IMR-90 (cell line): Measurements from ENCODE around the gene RET. TPM values are rescaled to one million over a fixed set of nuclear protein-coding genes. Genes with fewer than 3 reads are reported as not detected.

Experiments
- ATAC-seq: fragments of 200-7000 bp; cut with Tn5 transposase; 2 replicates; pipeline ENCODE4 v1.9.1; 2020; ENCODE audit warnings: low read depth, mild to moderate bottlenecking, moderate library complexity
- BruUV-seq: library from RNA; stranded (reverse); fragments of 400-500 nt; replicated peaks from 2 replicates; lab custom pipeline; 2021; lab: Mats Ljungman, UMichigan
- CTCF ChIA-PET: fragments of 300-600 bp; formaldehyde crosslinking; extraction: SDS; loops from one replicate; lab custom pipeline; 2021; ENCODE audit warnings: antibody characterized with exemption; lab: Yijun Ruan, JAX
- POLR2A ChIA-PET: fragments of 300-600 bp; sonication (Branson Sonifier 250); formaldehyde crosslinking; loops from one replicate; lab custom pipeline; 2022; ENCODE audit warnings: antibody characterized with exemption; ENCODE audit not compliant: unreplicated experiment; lab: Charles Lee
- DNase-seq: peaks from one replicate; pipeline ENCODE4 v3.0.0; 2013
- H2AFZ ChIP-seq: replicated peaks from 2 replicates; pipeline ENCODE3; 2013; ENCODE audit warnings: low read length, mild to moderate bottlenecking; ENCODE audit not compliant: poor library complexity
- H2AK5ac ChIP-seq: 2 replicates; pipeline ENCODE4 v1.6.1; 2013; ENCODE audit warnings: low read depth, low read length, inconsistent platforms
- H2AK9ac ChIP-seq: replicated peaks from 2 replicates; pipeline ENCODE3; 2013; ENCODE audit warnings: mild to moderate bottlenecking, low read depth, low read length, moderate library complexity; ENCODE audit not compliant: poor library complexity
- H2BK120ac ChIP-seq: 2 replicates; pipeline ENCODE4 v1.6.1; 2013; ENCODE audit warnings: low read depth, low read length, inconsistent platforms
- H2BK15ac ChIP-seq: 3 replicates; pipeline ENCODE4 v1.6.1; 2013; ENCODE audit warnings: low read depth, low read length, inconsistent platforms
- H2BK20ac ChIP-seq: 2 replicates; pipeline ENCODE4 v1.6.1; 2013; ENCODE audit warnings: low read depth, mild to moderate bottlenecking, inconsistent platforms, low read length, moderate library complexity
- H2BK5ac ChIP-seq: 2 replicates; pipeline ENCODE4 v1.6.1; 2013; ENCODE audit warnings: mild to moderate bottlenecking, low read depth, low read length, inconsistent platforms; ENCODE audit not compliant: poor library complexity, severe bottlenecking
- H3K14ac ChIP-seq: replicated peaks from 2 replicates; pipeline ENCODE4 v1.6.1; 2013; ENCODE audit warnings: low read depth, low read length, inconsistent platforms
- H3K18ac ChIP-seq: 2 replicates; pipeline ENCODE4 v1.6.1; 2013; ENCODE audit warnings: low read depth, low read length, control low read depth
- H3K23ac ChIP-seq: 2 replicates; pipeline ENCODE4 v1.6.1; 2013; ENCODE audit warnings: low read depth, low read length, inconsistent platforms
- H3K27ac ChIP-seq: 2 replicates; pipeline ENCODE4 v1.5.1; 2013; ENCODE audit warnings: mild to moderate bottlenecking, control low read depth, low read length; ENCODE audit not compliant: insufficient read depth
- H3K27me3 ChIP-seq: 2 replicates; pipeline ENCODE4 v1.6.1; 2013; ENCODE audit warnings: low read length; ENCODE audit not compliant: control insufficient read depth, insufficient read depth
- H3K36me3 ChIP-seq: 2 replicates; pipeline ENCODE4 v1.6.1; 2013; ENCODE audit warnings: low read length, mixed read lengths; ENCODE audit not compliant: control insufficient read depth, insufficient read depth
- H3K4ac ChIP-seq: 2 replicates; pipeline ENCODE4 v1.6.1; 2013; ENCODE audit warnings: low read depth, low read length, inconsistent platforms
- H3K4me1 ChIP-seq: 2 replicates; pipeline ENCODE4 v1.6.1; 2013; ENCODE audit warnings: low read length, mixed read lengths; ENCODE audit not compliant: control insufficient read depth, insufficient read depth
- H3K4me2 ChIP-seq: 2 replicates; pipeline ENCODE4 v1.6.1; 2013; ENCODE audit warnings: low read depth, mild to moderate bottlenecking, control low read depth, low read length, moderate library complexity
- H3K4me3 ChIP-seq: 2 replicates; pipeline ENCODE4 v1.5.1; 2013; ENCODE audit warnings: low read depth, mild to moderate bottlenecking, control low read depth, low read length, moderate library complexity; ENCODE audit not compliant: insufficient read depth
- H3K56ac ChIP-seq: 2 replicates; pipeline ENCODE4 v1.6.1; 2013; ENCODE audit warnings: low read length, inconsistent platforms; ENCODE audit not compliant: insufficient read depth; ENCODE audit errors: extremely low read depth
- H3K79me1 ChIP-seq, 2 experiments: 2 replicates each; pipeline ENCODE4 v1.6.1; 2013; ENCODE audit warnings: low read length in 2 of 2, inconsistent platforms in 1 of 2, low read depth in 1 of 2
- H3K9ac ChIP-seq: 2 replicates; pipeline ENCODE4 v1.6.1; 2013; ENCODE audit warnings: low read depth, low read length, control low read depth
- H3K9me1 ChIP-seq: 2 replicates; pipeline ENCODE4 v1.6.1; 2013; ENCODE audit warnings: low read length, inconsistent platforms; ENCODE audit not compliant: insufficient read depth
- H3K9me3 ChIP-seq: 2 replicates; pipeline ENCODE4 v1.6.1; 2013; ENCODE audit warnings: low read length; ENCODE audit not compliant: control insufficient read depth, insufficient read depth
- H4K20me1 ChIP-seq: 2 replicates; pipeline ENCODE4 v1.6.1; 2013; ENCODE audit warnings: low read length, inconsistent platforms; ENCODE audit not compliant: insufficient read depth
- H4K5ac ChIP-seq: 2 replicates; pipeline ENCODE4 v1.6.1; 2013; ENCODE audit warnings: mild to moderate bottlenecking, low read depth, low read length, control low read depth
- H4K8ac ChIP-seq, 2 experiments: 2 replicates each; pipeline ENCODE4 v1.6.1; 2013; ENCODE audit warnings: low read depth in 2 of 2, low read length in 2 of 2, control low read depth in 1 of 2, inconsistent platforms in 1 of 2
- H4K91ac ChIP-seq: 2 replicates; pipeline ENCODE4 v1.6.1; 2013; ENCODE audit warnings: low read depth, low read length, inconsistent platforms; ENCODE audit not compliant: insufficient read depth
- BHLHE40 ChIP-seq: fragments of 150-350 bp; IDR thresholded peaks from 2 replicates; pipeline ENCODE4 v1.6.1; 2016; ENCODE audit warnings: mild to moderate bottlenecking, low read depth, low read length
- CTCF ChIP-seq: conservative IDR thresholded peaks from 2 replicates; pipeline ENCODE4 v1.5.1; 2012; ENCODE audit warnings: mild to moderate bottlenecking, low read depth, low read length, improper control_type of control experiment
- FOS ChIP-seq: fragments of 150-350 bp; IDR thresholded peaks from 2 replicates; pipeline ENCODE4 v1.6.1; 2016; ENCODE audit warnings: low read depth, low read length
- MAFK ChIP-seq: IDR thresholded peaks from 2 replicates; pipeline ENCODE4 v1.6.1; 2012; ENCODE audit warnings: low read depth, low read length, improper control_type of control experiment
- MXI1 ChIP-seq: IDR thresholded peaks from 2 replicates; pipeline ENCODE4 v1.6.1; 2012; ENCODE audit warnings: low read depth, mild to moderate bottlenecking, low read length, moderate library complexity, borderline replicate concordance
- NFE2L2 ChIP-seq: fragments of 150-350 bp; IDR thresholded peaks from 2 replicates; pipeline ENCODE4 v1.6.1; 2016; ENCODE audit warnings: low read depth, mild to moderate bottlenecking, low read length
- SMC3 ChIP-seq: fragments of 150-350 bp; IDR thresholded peaks from 2 replicates; pipeline ENCODE4 v1.6.1; 2016; ENCODE audit warnings: low read depth, mild to moderate bottlenecking, antibody characterized with exemption, low read length, moderate library complexity
- USF2 ChIP-seq: fragments of 150-350 bp; IDR thresholded peaks from 2 replicates; pipeline ENCODE4 v1.6.1; 2017; ENCODE audit warnings: mild to moderate bottlenecking, antibody characterized with exemption, low read length, low read depth
- WGBS, 2 experiments: methylation state at CpG; one replicate each; pipeline versions ENCODE4 v1.1.5 to v1.1.7; 2013; ENCODE audit warnings: missing lambda C conversion rate in 2 of 2; ENCODE audit not compliant: insufficient read length in 1 of 2; ENCODE audit errors: extremely low coverage in 2 of 2; 5-methylcytosine and 5-hydroxymethylcytosine counted together
- dilution Hi-C: fragments of 300-500 bp; cut with HindIII; formaldehyde crosslinking; loops from one replicate; pipeline ENCODE4 v1.14.3; 2018; ENCODE audit warnings: low sequenced_read_pairs; ENCODE audit not compliant: unreplicated experiment
- in situ Hi-C: fragments of 300-500 bp; cut with MboI; formaldehyde crosslinking; loops from 3 replicates; pipeline ENCODE4 v1.14.3; 2019; ENCODE audit warnings: low sequenced_read_pairs, inconsistent platforms, mixed read lengths
- intact Hi-C: fragments of 100-400 bp; cut with micrococcal nuclease; formaldehyde crosslinking; loops from 2 replicates; pipeline ENCODE4 v1.10.0; 2022
- polyA plus RNA-seq, 3 experiments: library from polyadenylated mRNA; depleted of rRNA; stranded (reverse); fragments of >200 nt; gene quantifications; 2 replicates each; pipeline ENCODE4 v1.2.3, GENCODE V29; 2012; ENCODE audit warnings: low replicate concordance in 1 of 3
- total RNA-seq: library from RNA; depleted of rRNA; stranded (reverse); fragments of >200 nt; gene quantifications from 2 replicates; pipeline ENCODE4 v1.2.3, GENCODE V29; 2012

Gene RET
- total and polyA plus RNA-seq, 2 of the 4 experiments (the other 2 are of a cell fraction): 0.10 to 0.18 TPM

GRCh38 chr10:43040482-43041256 lies 36.2 kb upstream of the RET start:
- Histone ChIP-seq H2BK5ac (no peak overlapping the region), H3K4me2 (no peak overlapping the region), H3K79me1 (no peaks in the 10 kb centered on the region), H3K4ac (no peak overlapping the region), H2BK20ac (no peak overlapping the region), H3K27me3 (no peaks in the 10 kb centered on the region; the same call in 1 of the 2 replicates), H3K9me3 (no peaks in the 10 kb centered on the region), H4K20me1 (no peaks in the 10 kb centered on the region), H2BK120ac (no peak overlapping the region), H3K56ac (no peak overlapping the region), H4K91ac (no peak overlapping the region), H2BK15ac (no peak overlapping the region), H3K14ac (no peak overlapping the region), H3K18ac (no peak overlapping the region), H3K4me3 (no peak overlapping the region), H2AK9ac (no peak overlapping the region), H3K9ac (no peak overlapping the region), H2AFZ (no peak overlapping the region), H4K5ac (no peak overlapping the region), H4K8ac (no peak overlapping the region), H3K27ac (no peak overlapping the region), H3K9me1 (no peaks in the 10 kb centered on the region), H2AK5ac (no peak overlapping the region), H3K36me3 (no peaks in the 10 kb centered on the region), H3K4me1 (no peaks in the 10 kb centered on the region), H3K23ac (no peak overlapping the region)
- dilution Hi-C loops (no loop called here), in situ Hi-C loops (no loop called here), intact Hi-C loops (no loop called here)
- no peak for TF ChIP-seq FOS
- TF ChIP-seq CTCF: no peak
- TF ChIP-seq USF2: no peak
- no peak for TF ChIP-seq MAFK
- no peak for TF ChIP-seq MXI1
- TF ChIP-seq BHLHE40: no peak
- TF ChIP-seq SMC3: no peak
- TF ChIP-seq NFE2L2: no peak
- no CpG with 5 or more reads among the region's 6 CpGs for WGBS, 2 experiments
- CTCF ChIA-PET: no interaction called here
- ATAC-seq (no peak), DNase-seq (no peak)
- POLR2A ChIA-PET: no interaction called here
- BruUV-seq: no TSS peak
